HepG2 (cell line): ENCODE data around the gene MFAP4. TPM values are rescaled to one million over a fixed set of nuclear protein-coding genes. Genes with fewer than 3 reads are reported as not detected.

Experiments
- ATAC-seq: fragments of 200-7000 bp; cut with Tn5 transposase; 3 replicates; pipeline ENCODE4 v1.9.1; 2020; ENCODE audit warnings: mild to moderate bottlenecking, moderate library complexity
- BruUV-seq: library from RNA; stranded (reverse); fragments of 400-500 nt; replicated peaks from 2 replicates; lab custom pipeline; 2021; lab: Mats Ljungman, UMichigan
- CTCF ChIA-PET: fragments of 300-600 bp; formaldehyde crosslinking; extraction: SDS; loops from one replicate; lab custom pipeline; 2021; ENCODE audit warnings: low total read pairs, inconsistent platforms, low intra/inter-chr PET ratio; lab: Yijun Ruan, JAX
- POLR2A ChIA-PET: fragments of 350-600 bp; sonication (Branson Sonifier 250); formaldehyde crosslinking; loops from one replicate; lab custom pipeline; 2020; ENCODE audit warnings: antibody characterized with exemption, inconsistent platforms; lab: Yijun Ruan, JAX
- DNase-seq: peaks from one replicate; pipeline ENCODE4 v3.0.0-alpha.2; 2015; ENCODE audit warnings: low spot score
- FAIRE-seq: peaks from 3 replicates; lab custom pipeline; 2011; peaks lifted over from hg19 to GRCh38; lab: Jason Lieb, UNC
- H2AFZ ChIP-seq: one replicate; pipeline ENCODE4 v1.6.1; 2011; ENCODE audit warnings: low read length, inconsistent platforms
- H3K27ac ChIP-seq: fragments of 300-600 bp; 3 replicates; pipeline ENCODE4 v1.8.0; 2011; ENCODE audit warnings: mixed run types, mild to moderate bottlenecking, mixed read lengths, low read length, inconsistent platforms; ENCODE audit not compliant: insufficient read depth; ENCODE audit errors: extremely low read length
- H3K27me3 ChIP-seq, 2 experiments: fragments of 200-600 bp in 1 of 2; 2 replicates in 1 of 2; 3 replicates in 1 of 2; pipeline versions ENCODE4 v1.6.0 to v1.8.0; 2011; ENCODE audit warnings: low read length in 2 of 2, mild to moderate bottlenecking in 2 of 2, moderate library complexity in 2 of 2, inconsistent platforms in 1 of 2; ENCODE audit not compliant: insufficient read depth in 2 of 2, control insufficient read depth in 1 of 2
- H3K36me3 ChIP-seq, 2 experiments: fragments of 200-600 bp in 1 of 2; replicated peaks in 1 of 2; 2 replicates in 1 of 2; 3 replicates in 1 of 2; pipeline versions ENCODE4 v1.5.1 to v1.8.0; 2011; ENCODE audit warnings: low read length in 2 of 2, inconsistent platforms in 1 of 2; ENCODE audit not compliant: insufficient read depth in 2 of 2, control insufficient read depth in 1 of 2
- H3K4me1 ChIP-seq: 2 replicates; pipeline ENCODE4 v1.5.1; 2012; ENCODE audit warnings: low read length, inconsistent platforms; ENCODE audit not compliant: insufficient read depth
- H3K4me2 ChIP-seq: 2 replicates; pipeline ENCODE4 v1.6.0; 2011; ENCODE audit warnings: low read depth, low read length, inconsistent platforms
- H3K4me3 ChIP-seq, 3 experiments: fragments of 200-600 bp in 1 of 3; sonication (generic), shearing (Covaris generic) in 1 of 3; replicated peaks in 1 of 3; 2 replicates each; pipeline ENCODE4 v1.5.1; 2011 to 2016; ENCODE audit warnings: low read length in 3 of 3, inconsistent platforms in 2 of 3, low read depth in 2 of 3, mild to moderate bottlenecking in 2 of 3, control low read depth in 1 of 3, mixed read lengths in 1 of 3; ENCODE audit not compliant: insufficient read depth in 1 of 3
- H3K79me2 ChIP-seq: one replicate; pipeline ENCODE4 v1.6.1; 2011; ENCODE audit warnings: low read length, inconsistent platforms; ENCODE audit not compliant: insufficient read depth
- H3K9ac ChIP-seq: 2 replicates; pipeline ENCODE4 v1.6.0; 2011; ENCODE audit warnings: mild to moderate bottlenecking, low read depth, low read length, inconsistent platforms; ENCODE audit not compliant: insufficient read depth
- H3K9me3 ChIP-seq: 2 replicates; pipeline ENCODE4 v1.5.1; 2012; ENCODE audit warnings: mild to moderate bottlenecking, low read length
- H4K20me1 ChIP-seq: 2 replicates; pipeline ENCODE4 v1.6.0; 2011; ENCODE audit warnings: inconsistent platforms, mild to moderate bottlenecking, low read length, moderate library complexity; ENCODE audit not compliant: insufficient read depth
- AHR ChIP-seq: IDR thresholded peaks from 2 replicates; pipeline ENCODE4 v1.6.1; 2018; ENCODE audit warnings: missing genetic modification reagents, missing compliant biosample characterization
- CCDC6 ChIP-seq: sonication (generic); formaldehyde crosslinking; IDR thresholded peaks from 2 replicates; pipeline ENCODE4 v1.8.1; 2022; ENCODE audit warnings: mild to moderate bottlenecking, missing genetic modification reagents, moderate library complexity
- CHD4 ChIP-seq: fragments of 200-600 bp; sonication (generic); IDR thresholded peaks from 2 replicates; pipeline ENCODE4 v1.7.0; 2017; ENCODE audit warnings: mild to moderate bottlenecking, low read length, borderline replicate concordance
- CREM ChIP-seq, 2 experiments: sonication (generic) in 1 of 2; formaldehyde crosslinking in 1 of 2; IDR thresholded peaks; 2 replicates each; pipeline versions ENCODE4 v1.4.0 to v1.6.1; 2016 to 2020; ENCODE audit warnings: antibody characterized with exemption in 1 of 2, mild to moderate bottlenecking in 1 of 2, missing genetic modification reagents in 1 of 2
- GZF1 ChIP-seq: sonication (generic); formaldehyde crosslinking; IDR thresholded peaks from 2 replicates; pipeline ENCODE4 v1.5.1; 2020; ENCODE audit warnings: mild to moderate bottlenecking, missing genetic modification reagents
- HMGXB4 ChIP-seq, 2 experiments: sonication (generic) in 1 of 2; formaldehyde crosslinking in 1 of 2; IDR thresholded peaks; 2 replicates each; pipeline versions ENCODE4 v1.4.0 to v1.6.1; 2018 to 2020; ENCODE audit warnings: missing genetic modification reagents in 2 of 2, borderline replicate concordance in 1 of 2, low read depth in 1 of 2, mild to moderate bottlenecking in 1 of 2, missing biosample characterization in 1 of 2
- MNT ChIP-seq: fragments of 450-650 bp; IDR thresholded peaks from 2 replicates; pipeline ENCODE4 v1.6.1; 2016
- NCOA1 ChIP-seq: sonication (generic); formaldehyde crosslinking; IDR thresholded peaks from 2 replicates; pipeline ENCODE4 v1.9.0; 2021; ENCODE audit warnings: missing genetic modification reagents
- SMC3 ChIP-seq: IDR thresholded peaks from 2 replicates; pipeline ENCODE4 v1.6.1; 2011; ENCODE audit warnings: low read length, improper control_type of control experiment
- SNAPC2 ChIP-seq: sonication (generic); formaldehyde crosslinking; IDR thresholded peaks from 2 replicates; pipeline ENCODE4 v1.8.1; 2022; ENCODE audit warnings: mild to moderate bottlenecking, missing genetic modification reagents
- TCF7L2 ChIP-seq: IDR thresholded peaks from 2 replicates; pipeline ENCODE4 v1.6.1; 2011; ENCODE audit warnings: mild to moderate bottlenecking, low read depth, low read length, moderate library complexity
- ZNF337 ChIP-seq: sonication (generic); formaldehyde crosslinking; IDR thresholded peaks from 2 replicates; pipeline ENCODE4 v1.5.1; 2020; ENCODE audit warnings: missing genetic modification reagents, low read depth, mild to moderate bottlenecking, borderline replicate concordance
- ZNF414 ChIP-seq: sonication (generic); formaldehyde crosslinking; IDR thresholded peaks from 2 replicates; pipeline ENCODE4 v1.5.0; 2020; ENCODE audit warnings: missing genetic modification reagents
- ZNF530 ChIP-seq: sonication (generic); formaldehyde crosslinking; IDR thresholded peaks from 2 replicates; pipeline ENCODE4 v1.5.0; 2020; ENCODE audit warnings: low read depth, mild to moderate bottlenecking, missing genetic modification reagents
- ZNF766 ChIP-seq: sonication (generic); formaldehyde crosslinking; IDR thresholded peaks from 2 replicates; pipeline ENCODE4 v1.5.0; 2020; ENCODE audit warnings: missing genetic modification reagents, borderline replicate concordance
- WGBS: methylation state at CpG from one replicate; pipeline ENCODE4 v1.1.6; 2017; ENCODE audit warnings: low lambda C conversion rate; 5-methylcytosine and 5-hydroxymethylcytosine counted together
- in situ Hi-C: cut with HindIII; loops from 2 replicates; pipeline ENCODE4 v1.10.0; 2017; ENCODE audit warnings: low pct_unique_long_range_greater_than_20kb; ENCODE audit not compliant: extremely low pct_ligation_motif_present
- intact Hi-C: fragments of 100-400 bp; cut with micrococcal nuclease; formaldehyde crosslinking; loops from one replicate; pipeline ENCODE4 v1.10.0; 2022; ENCODE audit not compliant: unreplicated experiment
- polyA plus RNA-seq, 8 experiments: library from polyadenylated mRNA; depleted of rRNA in 3 of 8; stranded (reverse) in 7 of 8; unstranded in 1 of 8; fragments of >200 nt; fragmentation: Illumina TruSeq in 4 of 8; extraction: Trizol in 4 of 8; gene quantifications; 2 replicates each; pipeline versions ENCODE4 v1.2.1 to v1.2.3, GENCODE V29; 2011 to 2016; ENCODE audit warnings: low read depth in 4 of 8, missing spikeins in 1 of 8, mixed read lengths in 1 of 8; ENCODE audit not compliant: insufficient read depth in 1 of 8
- total RNA-seq, 5 experiments: library from RNA; depleted of rRNA; stranded (reverse); fragments of >200 nt; fragmentation: Illumina TruSeq; extraction: Trizol; gene quantifications; 2 replicates each; pipeline ENCODE4 v1.2.3, GENCODE V29; 2016; ENCODE audit warnings: low read depth in 1 of 5

MFAP4 gene
- total and polyA plus RNA-seq, 2 of the 13 experiments (the other 11 are each of a cell fraction or from before 2014, with no cell fraction given): 0.08 TPM; not detected in 1

GRCh38 chr17:19359856-19360255, 27.1 kb downstream of the MFAP4 start:
- H3K9ac ChIP-seq: no peak overlapping the region
- DNase-seq (no peak), ATAC-seq (no peak), FAIRE-seq (no peak)
- POLR2A ChIA-PET: interaction anchor here (4.3 kb wide), 1 partner anchor 21 kb away, joined by 12 read pairs; no protein-coding TSS in a partner anchor
- CTCF ChIA-PET: no interaction called here
- TF ChIP-seq ZNF766 (CRISPR knock-in tag) (no peak), ZNF414 (CRISPR knock-in tag) (no peak), ZNF337 (CRISPR knock-in tag) (no peak)
- H3K4me3 ChIP-seq: no peak overlapping the region
- peaks cover 8 to 16% of the 10 kb centered on the region in 2 experiments; a peak in 4 of 5 replicates for H3K36me3 ChIP-seq
- no peaks in the 10 kb centered on the region for H3K27me3 ChIP-seq
- peaks cover 7% of the 10 kb centered on the region for H3K79me2 ChIP-seq
- BruUV-seq: no TSS peak
- H2AFZ ChIP-seq: no peak overlapping the region
- intact Hi-C loops: no loop called here
- in situ Hi-C loops: loop anchor here (5.0 to 10.0 kb wide), 2 partner anchors 87 to 405 kb away; no protein-coding TSS in a partner anchor
- peaks cover 31% of the 10 kb centered on the region for H3K4me1 ChIP-seq
- H3K4me2 ChIP-seq: no peak overlapping the region
- no peak overlapping the region for H3K27ac ChIP-seq
- WGBS: 100% methylated on average over 4 of the region's 5 CpGs
- H3K9me3 ChIP-seq: no peaks in the 10 kb centered on the region
- H4K20me1 ChIP-seq: no peaks in the 10 kb centered on the region

- POLR2A ChIA-PET: interaction anchor here (1.3 to 4.3 kb wide), 3 partner anchors 13 to 21 kb away, joined by 3 to 12 read pairs (median 6); partner anchors contain the start of gene MAPK7
- Histone ChIP-seq H3K4me3 (no peak overlapping the region), H2AFZ (no peak overlapping the region), H3K9ac (no peak overlapping the region), H3K27me3 (no peaks in the 10 kb centered on the region), H3K9me3 (no peaks in the 10 kb centered on the region), H4K20me1 (no peaks in the 10 kb centered on the region), H3K79me2 (peaks cover 7% of the 10 kb centered on the region), H3K36me3 (peaks cover 8 to 16% of the 10 kb centered on the region in 2 experiments; a peak in 4 of 5 replicates), H3K4me2 (no peak overlapping the region), H3K4me1 (peaks cover 24% of the 10 kb centered on the region), H3K27ac (no peak overlapping the region)
- WGBS: 95% methylated on average over 7 of the region's 7 CpGs
- no peak for FAIRE-seq
- intact Hi-C loops (no loop called here), in situ Hi-C loops (no loop called here)
- CTCF ChIA-PET: no interaction called here
- no peak for DNase-seq
- no peak for ATAC-seq
- BruUV-seq: no TSS peak
- no peak for TF ChIP-seq GZF1
- TF ChIP-seq MNT: no peak
- no peak for TF ChIP-seq SMC3
- no peak for TF ChIP-seq NCOA1 (CRISPR knock-in tag)
- no peak for TF ChIP-seq ZNF530
- no peak for TF ChIP-seq HMGXB4 (CRISPR knock-in tag; IDR thresholded peaks at IDR 0.05; ENCODE audit: borderline replicate concordance in 1 of 2, low read depth in 1 of 2)
- no peak for TF ChIP-seq CHD4
- TF ChIP-seq CREM (IDR thresholded peaks at IDR 0.05): no peak
- no peak for TF ChIP-seq CREM (CRISPR knock-in tag; IDR thresholded peaks at IDR 0.05)
- TF ChIP-seq AHR (CRISPR knock-in tag): no peak
- no peak for TF ChIP-seq CCDC6 (CRISPR knock-in tag)
- TF ChIP-seq SNAPC2 (CRISPR knock-in tag): no peak
- no peak for TF ChIP-seq TCF7L2
Measured at GRCh38 chr17:19359151-19359550, 27.8 kb downstream of the MFAP4 start.
